ENCODE results near the gene ADSS1.

- TF ChIP-seq CTCF (IDR thresholded peaks at IDR 0.05) (no peak), POLR2A (IDR thresholded peaks at IDR 0.05) (no peak), POLR2AphosphoS5 (IDR thresholded peaks at IDR 0.05) (no peak)
These were observed 10.1 kb downstream of the ADSS1 start for GRCh38 chr14:104734051-104734587.
